ENCODE results near the gene TUBGCP6.
"Not testable (repeated sequence)": the region's sequence is repeated elsewhere in the genome, so short reads cannot be mapped to it uniquely, and the experiment has no call there.

DNA sequence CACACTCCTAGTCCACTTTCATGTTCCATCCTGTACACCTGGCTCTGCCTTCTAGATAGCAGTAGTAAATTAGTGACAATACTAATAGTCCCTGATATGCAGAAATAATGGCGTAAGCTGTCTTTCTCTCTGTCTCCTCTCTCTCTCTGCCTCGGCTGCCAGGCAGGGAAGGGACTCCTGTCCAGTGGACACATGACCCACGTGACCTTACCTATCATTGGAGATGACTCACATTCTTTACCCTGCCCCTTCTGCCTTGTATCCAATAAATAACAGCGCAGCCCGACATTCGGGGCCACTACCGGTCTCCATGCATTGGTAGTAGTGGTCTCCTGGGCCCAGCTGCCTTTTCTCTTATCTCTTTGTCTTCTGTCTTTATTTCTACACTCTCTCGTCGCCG, 29.0 kb upstream of the TUBGCP6 start:
- TF ChIP-seq, protein P1, sequence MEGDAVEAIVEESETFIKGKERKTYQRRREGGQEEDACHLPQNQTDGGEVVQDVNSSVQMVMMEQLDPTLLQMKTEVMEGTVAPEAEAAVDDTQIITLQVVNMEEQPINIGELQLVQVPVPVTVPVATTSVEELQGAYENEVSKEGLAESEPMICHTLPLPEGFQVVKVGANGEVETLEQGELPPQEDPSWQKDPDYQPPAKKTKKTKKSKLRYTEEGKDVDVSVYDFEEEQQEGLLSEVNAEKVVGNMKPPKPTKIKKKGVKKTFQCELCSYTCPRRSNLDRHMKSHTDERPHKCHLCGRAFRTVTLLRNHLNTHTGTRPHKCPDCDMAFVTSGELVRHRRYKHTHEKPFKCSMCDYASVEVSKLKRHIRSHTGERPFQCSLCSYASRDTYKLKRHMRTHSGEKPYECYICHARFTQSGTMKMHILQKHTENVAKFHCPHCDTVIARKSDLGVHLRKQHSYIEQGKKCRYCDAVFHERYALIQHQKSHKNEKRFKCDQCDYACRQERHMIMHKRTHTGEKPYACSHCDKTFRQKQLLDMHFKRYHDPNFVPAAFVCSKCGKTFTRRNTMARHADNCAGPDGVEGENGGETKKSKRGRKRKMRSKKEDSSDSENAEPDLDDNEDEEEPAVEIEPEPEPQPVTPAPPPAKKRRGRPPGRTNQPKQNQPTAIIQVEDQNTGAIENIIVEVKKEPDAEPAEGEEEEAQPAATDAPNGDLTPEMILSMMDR (IDR thresholded peaks at IDR 0.05), result not testable (repeated sequence)
- not testable (repeated sequence) for TF ChIP-seq POLR2A (IDR thresholded peaks at IDR 0.05)
